GM21529 (cell line): ENCODE data around the gene SLC9A7.
"Not testable (repeated sequence)": the region's sequence is repeated elsewhere in the genome, so short reads cannot be mapped to it uniquely, and the experiment has no call there.

Experiments used
- ATAC-seq: cut with Tn5 transposase; IDR thresholded peaks from one replicate; pipeline ENCODE4 v1.9.1; 2021; ENCODE audit not compliant: unreplicated experiment

SLC9A7 gene

DNA sequence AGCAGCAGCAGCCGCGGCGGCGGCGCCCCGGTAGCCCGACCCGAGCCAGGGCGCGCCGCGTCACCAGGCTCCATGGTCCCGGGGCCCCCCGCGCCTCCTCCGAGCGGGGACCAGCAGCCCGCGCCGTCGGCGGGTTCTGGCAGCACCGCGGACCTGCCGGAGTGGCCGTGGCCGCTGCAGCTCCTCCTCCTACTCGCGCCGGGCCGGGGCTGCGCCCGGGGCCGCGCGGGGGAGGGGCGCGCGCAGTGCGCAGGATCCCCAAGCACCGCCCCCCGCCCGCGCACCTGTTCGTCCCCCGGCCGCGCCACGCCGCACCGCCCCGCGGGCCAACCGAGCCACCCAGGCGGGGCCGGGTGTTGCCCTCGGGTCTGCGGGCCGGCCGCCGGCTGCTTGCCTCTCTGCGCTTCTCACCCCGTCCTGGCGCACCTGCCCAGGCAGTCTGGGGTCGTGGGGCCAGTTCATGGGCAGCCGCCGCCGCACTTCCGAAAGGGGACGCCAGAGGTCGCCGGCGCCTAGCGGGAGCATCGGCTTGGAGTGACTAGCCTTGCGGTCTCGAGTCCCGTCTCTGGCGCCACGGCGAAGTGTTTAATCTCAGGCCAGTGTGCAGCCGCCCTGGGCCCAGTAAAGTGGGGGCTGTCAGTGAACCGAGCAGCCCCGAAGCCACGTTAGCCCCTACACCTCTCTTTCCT lies at the start of gene SLC9A7:
Gene SLC9A7 (minus strand): TSS at position 163 of the 689 bp plus-strand sequence. CDS start 89 bp downstream, at position 74.
- ATAC-seq: peak; percentile 64

DNA sequence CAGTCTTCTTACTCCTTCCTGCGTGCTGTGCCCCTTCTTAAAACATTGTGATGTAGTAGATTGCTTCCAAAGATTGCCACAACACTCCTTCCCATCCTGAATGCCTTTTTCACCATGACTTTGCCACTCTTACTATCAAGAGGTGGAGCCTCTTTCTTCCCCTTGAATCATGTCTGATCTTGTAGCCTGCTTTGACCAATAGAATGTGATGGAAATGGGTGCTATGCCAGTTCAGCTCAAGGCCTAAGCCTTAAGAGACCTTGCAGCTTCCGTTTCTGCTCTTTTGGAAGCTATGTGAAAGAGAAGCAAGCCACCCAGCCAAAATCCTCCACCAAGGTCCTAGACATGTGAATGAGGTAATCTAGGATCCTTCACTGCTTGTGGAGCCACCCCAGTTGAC lies 46.4 kb upstream of the SLC9A7 start:
- no peak for ATAC-seq

DNA sequence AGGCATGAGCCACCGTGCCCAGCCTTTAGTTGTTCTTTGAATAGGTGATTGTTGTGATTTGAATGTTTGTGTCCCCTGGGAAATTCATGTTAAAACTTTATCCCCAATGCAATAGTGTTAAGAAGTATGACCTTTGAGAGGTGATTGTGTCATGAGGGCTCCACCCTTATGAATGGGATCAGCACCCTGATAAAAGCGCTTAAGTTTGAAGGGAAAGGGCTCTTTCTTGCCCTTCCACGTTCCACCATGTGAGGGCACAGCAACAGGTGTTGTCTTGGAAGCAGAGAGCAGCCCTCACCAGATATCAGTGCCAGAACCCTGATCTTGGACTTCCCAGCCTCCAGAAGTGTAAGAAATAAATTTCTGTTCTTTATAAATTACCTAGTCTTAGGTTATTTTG lies 44.2 kb upstream of the SLC9A7 start:
- ATAC-seq: no peak

DNA sequence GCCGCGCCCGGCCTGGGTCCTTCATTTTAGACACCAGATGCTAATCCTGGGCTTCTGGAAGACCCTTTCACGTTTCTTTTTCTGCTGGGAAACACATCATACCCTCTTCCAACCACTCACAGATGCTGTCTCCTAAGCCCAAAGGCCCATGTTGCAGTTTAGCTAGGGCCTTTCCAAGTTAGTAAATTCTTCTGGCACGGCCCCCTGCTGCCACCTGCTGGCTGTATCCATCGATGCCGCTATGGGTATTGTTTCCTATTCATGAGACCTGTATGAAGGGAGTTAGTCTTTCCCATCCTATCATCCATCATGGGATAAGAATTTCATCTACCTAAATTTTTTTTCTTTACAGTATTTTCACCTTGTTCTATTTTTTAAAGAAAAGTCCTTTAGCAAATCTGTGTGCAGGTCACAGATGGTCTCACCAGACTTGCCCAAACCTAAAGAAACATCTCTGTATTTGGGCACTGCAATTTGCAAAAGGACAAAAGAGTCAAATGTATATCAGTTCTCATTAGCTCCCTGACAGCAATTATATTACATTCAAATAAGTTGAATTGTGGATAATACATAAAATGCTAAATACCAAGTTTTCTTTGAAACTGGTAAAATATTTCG lies 37.8 kb upstream of the SLC9A7 start:
- peak; percentile 58 for ATAC-seq

DNA sequence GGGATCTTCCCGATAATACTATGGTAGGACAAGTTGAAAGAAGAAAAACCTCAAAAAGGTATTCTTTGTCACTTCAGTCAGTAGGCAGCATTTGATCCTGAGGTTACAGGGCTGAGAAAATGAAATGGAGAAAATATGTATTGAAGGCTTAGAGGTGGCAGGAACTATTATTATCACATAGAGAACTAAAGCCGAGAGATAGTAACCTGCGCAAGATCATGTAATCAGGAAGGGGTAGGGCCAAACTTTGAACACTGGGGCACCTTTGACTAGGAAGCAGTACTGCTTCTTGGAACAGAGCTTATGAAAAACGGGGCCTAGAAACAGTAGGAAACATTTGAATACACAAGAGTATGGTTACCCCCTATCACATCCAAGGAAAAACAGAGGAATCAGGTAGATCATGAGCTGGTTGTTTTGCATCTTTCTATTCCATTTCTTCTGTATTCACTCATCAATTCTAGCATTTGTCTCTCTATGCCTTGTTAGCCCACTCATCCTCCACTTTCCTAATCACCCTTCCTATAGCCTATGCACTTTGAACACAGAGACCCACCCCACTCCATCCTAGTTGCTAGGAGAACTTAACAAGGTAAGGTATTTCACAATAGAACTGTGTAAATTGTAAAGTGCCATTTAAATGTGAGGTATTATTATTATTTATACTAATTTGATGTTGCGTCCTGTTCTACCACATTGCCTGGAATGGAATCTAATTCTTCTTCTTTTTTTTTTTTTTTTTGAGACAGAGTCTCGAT lies 34.6 kb upstream of the SLC9A7 start:
- ATAC-seq: no peak

DNA sequence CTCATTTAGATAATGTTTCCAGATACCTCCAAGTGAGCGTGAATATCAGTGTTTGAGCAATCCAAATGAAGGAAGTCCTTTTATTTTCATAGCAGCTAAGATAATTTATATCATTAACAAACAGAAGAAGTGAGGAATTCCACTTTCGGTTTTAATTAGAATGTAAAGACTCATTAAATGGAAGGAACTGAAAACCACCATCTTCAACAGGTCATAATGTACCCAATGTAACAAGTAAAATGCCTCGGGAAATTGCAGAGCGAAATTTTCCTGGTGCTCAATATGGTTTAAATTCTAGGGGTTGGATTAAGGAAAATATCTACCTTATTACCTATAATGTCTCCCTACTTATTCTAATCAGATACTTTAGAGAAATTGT lies 33.9 kb upstream of the SLC9A7 start:
- no peak for ATAC-seq

DNA sequence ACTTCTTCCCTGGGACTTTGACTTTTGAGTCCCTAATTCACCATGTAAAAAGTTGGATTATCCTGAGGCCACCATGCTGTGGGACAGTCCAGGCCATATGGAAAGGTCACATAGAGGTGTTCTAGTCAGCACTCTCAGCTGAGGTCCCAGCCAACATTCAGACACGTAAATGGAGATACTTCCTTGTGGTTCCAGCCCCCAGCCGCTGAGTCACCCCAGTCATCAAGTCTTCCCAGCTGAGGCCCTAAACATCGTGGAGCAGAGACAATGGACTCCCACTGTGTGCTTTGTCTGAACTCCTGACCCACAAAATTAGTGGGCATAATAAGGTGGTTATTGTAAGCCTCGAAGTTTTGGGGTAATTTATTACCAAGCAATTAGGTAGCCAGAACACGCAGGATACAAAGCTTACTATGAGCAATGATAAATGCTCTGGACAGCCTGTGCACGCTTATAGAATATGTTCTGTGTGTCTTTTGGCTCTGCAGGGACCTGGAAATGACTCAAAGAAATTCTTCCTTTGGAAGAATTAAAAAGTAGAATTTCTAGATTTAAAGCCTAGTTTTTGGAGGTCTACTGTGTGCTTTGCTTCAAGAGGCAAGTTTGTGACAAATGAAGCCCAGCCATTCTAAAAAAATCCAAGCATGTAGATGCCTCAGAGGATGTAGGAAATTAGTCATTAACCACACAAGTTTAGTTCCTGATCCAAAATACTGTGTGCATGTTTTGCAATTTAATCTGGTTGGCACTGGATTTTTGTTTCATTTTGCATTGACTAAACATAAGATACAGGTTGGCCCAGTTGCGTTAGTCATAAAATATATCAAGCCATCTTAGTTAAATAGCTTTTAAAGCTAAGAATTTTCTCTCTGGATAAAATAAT lies 33.2 kb upstream of the SLC9A7 start:
- ATAC-seq: no peak

DNA sequence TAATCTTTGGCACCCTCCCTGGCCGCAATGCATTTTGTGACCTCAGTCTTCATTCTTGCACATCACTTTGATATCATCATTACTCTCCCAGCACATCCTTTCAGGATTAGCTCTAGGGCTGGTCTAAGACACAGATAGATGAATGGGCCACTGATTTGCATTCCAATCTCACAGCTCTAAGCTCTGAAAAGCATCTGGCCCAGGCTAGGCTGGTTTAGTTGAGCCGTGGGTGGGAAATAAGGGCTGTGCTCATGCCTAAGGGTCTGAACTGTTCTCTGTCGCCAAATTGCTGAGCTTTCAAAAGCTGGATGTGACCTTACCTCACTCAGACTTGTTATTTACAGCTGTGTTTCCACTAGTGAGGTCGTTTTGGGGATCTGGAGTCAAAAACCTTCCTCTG lies 30.0 kb upstream of the SLC9A7 start:
- no peak for ATAC-seq

DNA sequence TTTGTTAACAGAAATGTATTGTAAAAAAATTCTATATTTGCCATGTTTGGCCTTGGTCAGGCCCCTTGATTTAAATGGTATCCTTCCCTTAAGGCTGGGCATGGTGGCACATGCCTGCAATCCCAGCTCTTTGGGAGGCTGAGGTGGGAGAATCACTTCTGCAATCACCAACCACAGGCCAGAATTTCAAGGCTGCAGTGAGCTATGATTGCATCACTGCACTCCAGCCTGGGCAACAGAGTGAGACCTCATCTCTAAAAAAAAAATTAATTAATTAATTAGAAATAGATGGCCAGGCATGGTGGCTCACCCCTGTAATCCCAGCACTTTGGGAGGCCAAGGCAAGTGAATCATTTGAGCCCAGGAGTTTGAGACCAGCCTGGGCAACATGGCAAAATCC lies 25.5 kb upstream of the SLC9A7 start:
- ATAC-seq: not testable (repeated sequence)

DNA sequence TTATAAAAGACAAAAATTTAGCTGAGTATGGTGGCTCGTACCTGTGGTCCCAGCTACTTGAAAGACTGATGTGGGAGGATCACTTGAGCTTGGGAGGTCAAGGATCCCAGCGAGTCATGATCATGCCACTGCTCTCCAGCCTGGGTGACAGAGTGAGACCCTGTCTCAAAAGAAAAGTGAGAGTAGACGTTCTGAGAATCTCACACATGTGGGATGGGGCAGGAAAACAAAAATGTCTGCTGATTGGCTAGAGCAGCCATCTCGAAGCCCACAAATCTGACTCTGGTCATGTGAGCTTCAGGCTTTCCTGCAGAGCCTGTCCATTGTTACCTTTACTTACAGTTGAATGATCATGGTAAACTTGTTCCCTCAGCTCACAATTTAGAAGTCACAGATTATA lies 23.1 kb upstream of the SLC9A7 start:
- no peak for ATAC-seq

DNA sequence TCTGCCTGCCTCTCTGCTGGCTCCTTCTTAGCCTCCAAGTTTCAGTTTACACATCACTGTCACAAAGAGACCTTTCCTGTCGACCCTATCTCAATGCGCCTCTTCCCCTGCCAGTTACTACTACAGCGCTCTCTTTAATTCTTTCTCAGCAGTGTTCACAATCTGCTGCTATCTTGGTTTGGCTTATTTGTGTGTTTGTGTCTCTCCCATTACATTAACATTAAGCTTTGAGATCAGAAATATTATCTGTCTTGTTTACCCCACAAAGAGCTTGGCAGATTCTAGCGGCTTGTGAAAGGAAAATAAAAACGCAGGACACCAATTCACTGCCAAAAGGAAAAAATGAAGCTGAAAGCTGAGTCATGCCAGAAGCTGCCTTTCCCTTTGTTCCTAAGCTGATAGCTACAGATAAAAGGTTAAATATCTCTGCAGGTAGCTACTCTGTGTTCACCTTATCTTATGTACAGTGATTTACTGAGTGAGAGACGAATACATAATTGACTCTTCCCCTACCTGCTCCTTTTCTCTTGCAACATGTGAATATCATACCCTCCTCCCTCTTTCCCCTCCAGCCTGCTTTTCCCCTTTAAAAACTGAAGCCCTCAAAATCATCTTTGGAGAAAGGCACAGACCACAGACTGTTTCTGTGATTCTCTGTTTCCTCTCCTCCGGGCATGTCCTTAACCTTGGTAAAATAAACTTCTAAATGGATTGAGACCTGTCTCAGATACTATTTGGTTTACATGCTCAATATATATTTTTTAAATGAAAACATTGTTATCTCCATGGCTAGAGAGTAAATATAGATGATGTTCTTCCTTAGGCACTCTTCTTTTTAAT lies 19.3 kb upstream of the SLC9A7 start:
- ATAC-seq: no peak

DNA sequence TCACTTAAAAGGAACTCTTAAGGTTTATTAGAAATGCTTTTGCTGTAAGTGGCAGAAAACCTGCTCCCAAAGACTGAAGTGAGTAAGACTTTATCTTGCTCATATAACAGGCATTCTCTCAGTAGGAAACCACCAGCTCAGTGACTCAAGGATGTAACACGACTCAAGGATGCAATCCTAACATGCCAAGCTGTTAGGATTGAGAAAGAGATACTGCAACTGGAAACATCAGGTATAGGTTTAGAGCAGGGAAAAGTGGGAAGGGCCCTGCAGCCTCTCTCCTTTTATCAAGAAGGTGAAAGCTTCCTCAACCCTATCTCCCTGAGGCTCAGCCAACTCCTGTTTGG lies 11.9 kb upstream of the SLC9A7 start:
- no peak for ATAC-seq

DNA sequence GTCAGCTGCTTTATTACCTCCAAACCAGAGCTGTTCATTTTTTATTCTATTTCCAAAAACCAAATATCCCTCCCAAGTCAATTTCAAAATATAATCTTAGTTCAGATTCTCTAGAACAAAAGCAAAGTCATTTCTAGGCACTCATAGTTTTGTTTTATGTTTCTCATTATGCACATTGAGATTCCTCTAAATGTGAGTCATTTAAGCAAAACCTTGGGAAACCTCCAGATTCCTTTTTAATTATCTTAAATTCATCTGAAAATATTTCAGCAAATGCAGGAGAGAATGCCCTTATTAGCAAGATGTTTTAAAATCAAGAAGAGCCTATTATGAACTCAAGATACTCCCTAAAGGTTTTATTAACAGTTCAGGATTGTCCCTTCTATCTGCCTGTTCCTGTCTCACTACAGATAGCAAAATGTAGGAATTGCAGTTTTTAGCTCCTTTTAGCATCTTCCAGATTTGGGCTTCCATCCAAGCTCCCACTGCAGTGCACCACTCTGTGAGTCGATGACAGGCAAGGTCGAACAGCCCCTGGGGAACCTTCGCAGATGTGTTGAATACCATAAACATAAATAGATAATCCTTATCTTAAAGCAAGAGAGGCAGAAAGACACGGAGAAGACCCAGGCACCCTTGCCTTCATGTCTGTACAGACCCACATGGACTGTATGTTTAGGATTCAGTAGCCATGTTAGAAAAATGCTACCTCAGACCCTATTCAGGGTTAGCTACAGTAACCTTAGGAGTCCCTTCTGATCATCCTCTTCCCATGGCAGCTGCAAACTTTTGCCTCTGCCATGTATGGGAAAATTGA lies 11.3 kb upstream of the SLC9A7 start:
- no peak for ATAC-seq

DNA sequence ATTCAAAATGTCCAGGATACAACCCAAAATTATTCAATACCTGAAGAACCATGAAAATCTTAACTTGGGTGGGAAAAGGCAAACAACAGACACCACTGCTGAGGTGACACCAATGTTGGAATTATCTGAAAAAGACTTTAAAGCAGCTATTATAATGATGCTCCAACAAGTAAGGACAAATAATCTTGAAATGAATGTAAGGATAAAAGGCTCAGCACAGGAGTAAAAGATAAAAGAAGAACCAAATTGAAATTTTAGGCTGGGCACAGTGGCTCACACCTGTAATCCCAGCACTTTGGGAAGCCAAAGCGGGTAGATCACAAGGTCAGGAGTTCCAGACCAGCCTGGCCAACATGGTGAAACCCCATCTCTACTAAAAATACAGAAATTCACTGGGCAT lies 4.0 kb upstream of the SLC9A7 start:
- ATAC-seq: no peak

DNA sequence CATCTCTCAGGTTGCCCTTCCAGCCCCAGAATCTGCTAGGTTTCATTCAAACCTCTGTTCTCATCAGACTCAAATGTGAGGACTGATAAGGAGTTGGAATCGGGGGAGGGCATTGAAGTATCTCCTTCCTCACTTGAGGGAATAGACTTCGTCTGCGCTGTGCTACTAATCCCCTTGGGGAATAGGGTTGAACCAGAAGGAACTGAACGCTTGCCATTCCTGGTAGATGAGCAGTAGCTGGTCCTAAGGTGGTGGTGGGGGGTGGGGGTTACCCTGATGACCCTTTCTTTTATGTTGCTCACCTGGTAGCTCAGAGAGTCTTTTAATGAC lies 692 bp upstream of the SLC9A7 start:
- ATAC-seq: no peak

DNA sequence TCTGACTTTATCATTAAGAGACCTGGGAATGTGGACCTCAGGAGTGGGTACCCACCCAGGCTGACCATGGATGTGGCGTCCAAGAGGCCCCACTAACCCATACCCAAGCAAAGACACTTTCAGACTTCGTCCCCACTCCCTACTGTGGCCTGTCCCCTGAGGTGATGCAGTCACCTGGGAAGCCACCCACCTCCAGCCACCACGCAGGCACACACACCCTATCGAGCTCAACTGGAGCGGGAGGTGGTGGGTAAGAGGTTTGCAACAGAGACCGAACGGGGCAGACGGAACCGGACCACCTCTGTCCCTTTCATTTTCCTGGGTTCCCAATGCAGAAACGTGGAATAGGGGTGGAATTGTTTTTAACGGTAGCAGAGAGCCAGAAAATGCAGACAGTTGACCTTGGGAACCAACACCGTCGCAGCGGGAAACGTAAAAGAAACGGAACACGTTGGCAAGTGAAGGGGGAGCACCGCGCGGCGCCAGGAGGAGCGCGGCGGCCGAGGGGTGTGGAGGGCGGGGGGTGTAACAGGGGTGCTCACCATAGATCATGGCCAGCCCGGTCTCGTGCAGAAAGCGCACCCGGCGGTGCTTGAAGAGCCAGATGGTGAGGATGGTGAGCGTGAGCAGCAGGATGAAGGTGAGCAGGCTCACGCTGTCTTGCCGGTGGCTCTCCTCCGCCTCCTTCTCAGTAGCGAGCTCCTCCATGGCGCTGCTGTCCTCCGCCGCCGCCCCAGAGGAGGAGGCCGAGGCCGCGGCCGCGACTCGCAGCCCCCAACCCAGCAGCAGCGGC lies 559 bp downstream of the SLC9A7 start:
- ATAC-seq: peak; percentile 20

DNA sequence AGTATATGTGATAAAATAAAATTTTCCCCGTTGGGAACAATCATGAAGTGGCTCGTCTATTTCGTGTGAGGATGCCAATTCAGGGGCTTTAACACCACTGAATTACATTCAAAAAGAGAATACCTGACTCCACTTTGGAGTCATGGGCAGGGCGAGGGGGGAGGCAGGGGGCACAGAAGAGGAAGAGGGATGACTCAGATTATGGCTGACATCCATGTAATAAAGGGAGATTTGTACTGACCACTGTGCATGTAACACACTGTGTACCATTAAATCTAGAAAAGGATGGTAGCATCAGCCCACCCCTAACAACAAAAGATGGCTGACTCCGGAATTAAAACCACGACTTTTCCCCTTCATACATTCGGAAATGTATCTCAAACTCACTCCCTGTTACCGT lies 1.3 kb downstream of the SLC9A7 start:
- no peak for ATAC-seq

DNA sequence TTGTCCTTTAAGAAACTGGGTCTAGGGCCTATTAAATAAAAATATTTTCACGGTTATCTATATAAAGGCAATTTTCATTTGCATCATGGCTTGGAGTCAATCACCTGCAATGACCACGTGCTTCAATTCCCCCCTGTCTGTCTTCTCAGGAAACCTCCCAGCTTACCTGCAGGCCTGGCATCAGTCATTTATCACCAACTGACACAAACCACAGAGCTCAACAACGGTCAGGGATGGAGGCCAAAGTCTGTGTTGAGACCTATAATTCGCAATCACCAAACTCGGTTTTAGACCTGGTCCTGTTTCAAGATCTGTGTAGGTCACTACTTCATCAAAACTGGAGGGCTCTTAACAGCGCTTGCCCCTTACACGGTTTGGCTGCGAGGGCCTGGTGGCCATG lies 1.9 kb downstream of the SLC9A7 start:
- ATAC-seq: no peak

DNA sequence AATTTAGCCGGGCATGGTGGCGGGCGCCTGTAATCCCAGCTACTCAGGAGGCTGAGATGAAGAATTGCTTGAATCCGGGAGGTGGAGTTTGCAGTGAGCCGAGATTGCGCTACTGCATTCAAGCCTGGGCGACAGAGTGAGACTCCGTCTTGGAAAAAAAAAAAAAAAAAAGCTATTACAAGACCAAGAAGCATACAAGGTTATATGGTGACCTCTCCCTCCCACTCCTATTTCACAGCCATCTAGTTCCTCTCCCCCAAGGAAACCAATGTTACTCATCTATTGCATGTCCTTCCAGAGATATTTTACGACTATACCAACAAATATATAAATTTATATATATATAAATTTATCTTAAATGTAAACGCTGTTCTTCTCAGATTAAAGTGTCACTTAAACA lies 3.2 kb downstream of the SLC9A7 start:
- ATAC-seq: no peak
